ENCODE measurements around the gene CPE. TPM values are rescaled to one million over a fixed set of nuclear protein-coding genes. Genes with fewer than 3 reads are reported as not detected.

The CPE gene
- polyA plus RNA-seq, 1 of the 3 experiments (the other 2 are of a cell fraction), result 18.2 TPM

- TF ChIP-seq MXI1 (IDR thresholded peaks at IDR 0.05; ENCODE audit: low read depth, low read length) (no peak), JUND (IDR thresholded peaks at IDR 0.05) (no peak), FOXM1 (IDR thresholded peaks at IDR 0.05; ENCODE audit: low read depth) (no peak), EZH2phosphoT487 (IDR thresholded peaks at IDR 0.05; ENCODE audit: borderline replicate concordance, low read depth) (no peak)
These were observed 48.0 kb downstream of the CPE start (continued) for GRCh38 chr4:165426823-165427222.

- Histone ChIP-seq H3K9me3 (no peaks in the 10 kb centered on the region), H4K20me1 (ENCODE audit: insufficient read depth) (no peaks in the 10 kb centered on the region), H3K36me3 (replicated peaks in 1 of 2; ENCODE audit: control insufficient read depth in 1 of 2, insufficient read depth in 2 of 2, low read length in 1 of 2) (no peaks in the 10 kb centered on the region), H3K4me1 (ENCODE audit: control insufficient read depth in 1 of 2, insufficient read depth in 2 of 2, low read depth in 1 of 2, low read length in 1 of 2) (no peaks in the 10 kb centered on the region; a peak in 1 of 4 replicates), H3K27me3 (ENCODE audit: insufficient read depth) (no peaks in the 10 kb centered on the region), H3K9me2 (no peaks in the 10 kb centered on the region), H3K4me3 (ENCODE audit: low read depth in 2 of 2, low read length in 1 of 2) (no peak overlapping the region), H3K79me2 (ENCODE audit: insufficient read depth) (no peaks in the 10 kb centered on the region), H2AFZ (ENCODE audit: low read depth) (no peak overlapping the region), H3K4me2 (no peak overlapping the region), H3F3A (replicated peaks; ENCODE audit: insufficient read depth) (no peaks in the 10 kb centered on the region), H3K9ac (no peak overlapping the region), H3K27ac (ENCODE audit: low read depth in 2 of 2, low read length in 1 of 2) (no peak overlapping the region)
- ChIA-PET CTCF (interaction anchor here (1.4 kb wide), 1 partner anchor 74 kb away, joined by 3 read pairs; no protein-coding TSS in a partner anchor), POLR2A (no interaction called here)
- no peak for TF ChIP-seq USF2 (IDR thresholded peaks at IDR 0.05; ENCODE audit: borderline replicate concordance, low read depth, low read length)
- TF ChIP-seq RFX5 (IDR thresholded peaks at IDR 0.05; ENCODE audit: low read length), result no peak
- TF ChIP-seq POLR2AphosphoS5 (IDR thresholded peaks at IDR 0.05; ENCODE audit: low read depth, low read length), result no peak
- no peak for TF ChIP-seq EP300 (IDR thresholded peaks at IDR 0.05; ENCODE audit: borderline replicate concordance in 1 of 2, low read depth in 1 of 2, low read length in 1 of 2)
- TF ChIP-seq IRF3 (IDR thresholded peaks at IDR 0.05; ENCODE audit: low read depth, low read length), result no peak
- no peak for TF ChIP-seq FOSL2 (IDR thresholded peaks at IDR 0.05; ENCODE audit: borderline replicate concordance, low read depth)
- DNase-seq, result no peak
- WGBS (ENCODE audit: low lambda C conversion rate), result 21% methylated on average over 2 of the region's 2 CpGs
These were observed 50.1 kb downstream of the CPE start for GRCh38 chr4:165428957-165429356.

GRCh38 chr4:165433529-165433928 is 54.7 kb downstream of the CPE start:
- H3K9me3 ChIP-seq, result no peaks in the 10 kb centered on the region
- CTCF ChIA-PET, result interaction anchor here (1.9 kb wide), 1 partner anchor 31 kb away, joined by 5 read pairs; no protein-coding TSS in a partner anchor
- 78% methylated on average over 5 of the region's 5 CpGs for WGBS (ENCODE audit: low lambda C conversion rate)
- H3K36me3 ChIP-seq (replicated peaks in 1 of 2; ENCODE audit: control insufficient read depth in 1 of 2, insufficient read depth in 2 of 2, low read length in 1 of 2), result no peaks in the 10 kb centered on the region
- TF ChIP-seq CTCF (IDR thresholded peaks at IDR 0.05), result no peak
- no peak for TF ChIP-seq USF2 (IDR thresholded peaks at IDR 0.05; ENCODE audit: borderline replicate concordance, low read depth, low read length)
- TF ChIP-seq TAF1 (IDR thresholded peaks at IDR 0.05; ENCODE audit: borderline replicate concordance, low read depth, low read length), result no peak
- no peak for TF ChIP-seq TEAD4 (IDR thresholded peaks at IDR 0.05; ENCODE audit: borderline replicate concordance, insufficient read depth)
- no peak for TF ChIP-seq RFX5 (IDR thresholded peaks at IDR 0.05; ENCODE audit: low read length)
- no peak for TF ChIP-seq USF1 (IDR thresholded peaks at IDR 0.05; ENCODE audit: borderline replicate concordance, low read depth)
- no peak for TF ChIP-seq TCF12 (IDR thresholded peaks at IDR 0.05)
- POLR2A ChIA-PET, result no interaction called here
- no peaks in the 10 kb centered on the region for H3K79me2 ChIP-seq (ENCODE audit: insufficient read depth)
- no peak overlapping the region for H2AFZ ChIP-seq (ENCODE audit: low read depth)
- no peaks in the 10 kb centered on the region for H3F3A ChIP-seq (replicated peaks; ENCODE audit: insufficient read depth)
- no peak overlapping the region for H3K4me2 ChIP-seq
- no peaks in the 10 kb centered on the region for H3K9me2 ChIP-seq
- peaks cover 0 to 5% of the 10 kb centered on the region in 2 experiments; a peak in 2 of 4 replicates for H3K4me1 ChIP-seq (ENCODE audit: control insufficient read depth in 1 of 2, insufficient read depth in 2 of 2, low read depth in 1 of 2, low read length in 1 of 2)
- DNase-seq, result no peak
- no peaks in the 10 kb centered on the region for H4K20me1 ChIP-seq (ENCODE audit: insufficient read depth)
- H3K9ac ChIP-seq, result no peak overlapping the region
- no peak overlapping the region for H3K4me3 ChIP-seq (ENCODE audit: low read depth in 2 of 2, low read length in 1 of 2)
- no peaks in the 10 kb centered on the region for H3K27me3 ChIP-seq (ENCODE audit: insufficient read depth)
- H3K27ac ChIP-seq (ENCODE audit: low read depth in 2 of 2, low read length in 1 of 2), result no peak overlapping the region
